Liver (tissue), 9 donors: ENCODE data around the gene NDUFS3. TPM values are rescaled to one million over a fixed set of nuclear protein-coding genes. Genes with fewer than 3 reads are reported as not detected.

Experiments
- DNase-seq: peaks from one replicate; pipeline ENCODE4 v3.0.0-alpha.2; 2017; ENCODE audit warnings: low spot score
- H3K27ac ChIP-seq, 2 donors: one replicate each; pipeline ENCODE4 v1.7.0; 2013; ENCODE audit warnings: inconsistent platforms in 2 of 2, low read length in 2 of 2, control low read depth in 1 of 2, low read depth in 1 of 2, mild to moderate bottlenecking in 1 of 2
- H3K27me3 ChIP-seq, 4 donors: one replicate each; pipeline versions ENCODE4 v1.6.1 to v1.7.0; 2013; ENCODE audit warnings: low read length in 3 of 4, inconsistent platforms in 1 of 4, mild to moderate bottlenecking in 1 of 4, moderate library complexity in 1 of 4; ENCODE audit not compliant: control insufficient read depth in 4 of 4, insufficient read depth in 4 of 4
- H3K36me3 ChIP-seq, 4 donors: one replicate each; pipeline versions ENCODE4 v1.6.1 to v1.7.0; 2013; ENCODE audit warnings: low read length in 3 of 4, mild to moderate bottlenecking in 3 of 4, low read depth in 1 of 4, moderate library complexity in 1 of 4; ENCODE audit not compliant: control insufficient read depth in 4 of 4, insufficient read depth in 3 of 4
- H3K4me1 ChIP-seq, 4 donors: one replicate each; pipeline versions ENCODE4 v1.6.1 to v1.7.0; 2013; ENCODE audit warnings: low read length in 3 of 4, mild to moderate bottlenecking in 3 of 4, moderate library complexity in 1 of 4; ENCODE audit not compliant: control insufficient read depth in 4 of 4, insufficient read depth in 4 of 4
- H3K4me3 ChIP-seq, 3 donors: one replicate each; pipeline versions ENCODE4 v1.6.1 to v1.7.0; 2013; ENCODE audit warnings: low read length in 3 of 3, control low read depth in 1 of 3, low read depth in 1 of 3, mild to moderate bottlenecking in 1 of 3
- H3K9ac ChIP-seq, 2 donors: one replicate each; pipeline ENCODE4 v1.7.0; 2013; ENCODE audit warnings: low read length in 2 of 2, mild to moderate bottlenecking in 2 of 2, moderate library complexity in 2 of 2, control low read depth in 1 of 2, low read depth in 1 of 2
- H3K9me3 ChIP-seq, 4 donors: one replicate each; pipeline versions ENCODE4 v1.6.1 to v1.7.0; 2013; ENCODE audit warnings: low read length in 3 of 4; ENCODE audit not compliant: control insufficient read depth in 4 of 4
- EGR1 ChIP-seq, 2 donors: IDR thresholded peaks; 2 replicates each; pipeline ENCODE4 v1.6.1; 2016 to 2018; ENCODE audit warnings: antibody characterized with exemption in 2 of 2, low read depth in 2 of 2
- FOXA1 ChIP-seq: IDR thresholded peaks from 2 replicates; pipeline ENCODE4 v1.6.1; 2016; ENCODE audit warnings: antibody characterized with exemption
- FOXA2 ChIP-seq: IDR thresholded peaks from 2 replicates; pipeline ENCODE4 v1.6.1; 2016; ENCODE audit warnings: antibody characterized with exemption
- GABPA ChIP-seq, 2 donors: IDR thresholded peaks in 1 of 2; conservative IDR thresholded peaks in 1 of 2; 2 replicates each; pipeline ENCODE4 v1.6.1; 2016; ENCODE audit warnings: antibody characterized with exemption in 2 of 2, mild to moderate bottlenecking in 1 of 2, moderate library complexity in 1 of 2
- HNF4A ChIP-seq, 2 donors: conservative IDR thresholded peaks; 2 replicates each; pipeline ENCODE4 v1.6.1; 2016; ENCODE audit warnings: antibody characterized with exemption in 2 of 2, mild to moderate bottlenecking in 2 of 2
- NR2F2 ChIP-seq: IDR thresholded peaks from 2 replicates; pipeline ENCODE4 v1.6.1; 2016; ENCODE audit warnings: antibody characterized with exemption
- RAD21 ChIP-seq, 2 donors: IDR thresholded peaks; 2 replicates each; pipeline ENCODE4 v1.6.1; 2016; ENCODE audit warnings: antibody characterized with exemption in 2 of 2, mild to moderate bottlenecking in 2 of 2
- REST ChIP-seq: IDR thresholded peaks from 2 replicates; pipeline ENCODE4 v1.6.1; 2016; ENCODE audit warnings: antibody characterized with exemption, mild to moderate bottlenecking
- RXRA ChIP-seq, 2 donors: IDR thresholded peaks; 2 replicates each; pipeline ENCODE4 v1.6.1; 2017 to 2018; ENCODE audit warnings: antibody characterized with exemption in 2 of 2, mild to moderate bottlenecking in 1 of 2
- SP1 ChIP-seq: IDR thresholded peaks from 2 replicates; pipeline ENCODE4 v1.6.1; 2018; ENCODE audit warnings: antibody characterized with exemption, mild to moderate bottlenecking
- TAF1 ChIP-seq: conservative IDR thresholded peaks from 2 replicates; pipeline ENCODE4 v1.6.1; 2016; ENCODE audit warnings: antibody characterized with exemption, mild to moderate bottlenecking
- YY1 ChIP-seq: IDR thresholded peaks from 2 replicates; pipeline ENCODE4 v1.6.1; 2016; ENCODE audit warnings: antibody characterized with exemption, mild to moderate bottlenecking
- WGBS: extraction: QIAGEN DNeasy Blood & Tissue Kit; methylation state at CpG from one replicate; pipeline ENCODE4 v1.1.7; 2013; 5-methylcytosine and 5-hydroxymethylcytosine counted together
- polyA plus RNA-seq, 2 donors: library from polyadenylated mRNA; stranded (reverse) in 1 of 2; unstranded in 1 of 2; fragments of 200-250 nt in 1 of 2; fragments of >200 nt in 1 of 2; fragmentation: Nextera tagmentation in 1 of 2; extraction: Ambion mirVana in 1 of 2; gene quantifications; one replicate each; pipeline versions ENCODE4 v1.2.1 to v1.2.3, GENCODE V29; 2013 to 2015
- total RNA-seq, 2 donors: library from RNA; depleted of rRNA; stranded (reverse); fragments of >200 nt; gene quantifications; one replicate each; pipeline ENCODE4 v1.2.3, GENCODE V29; 2014
- TF ChIP-seq, protein P1 (sequence below): IDR thresholded peaks from 2 replicates; pipeline ENCODE4 v1.6.1; 2016; ENCODE audit warnings: antibody characterized with exemption
- TF ChIP-seq, protein P2 (sequence below): IDR thresholded peaks from 2 replicates; pipeline ENCODE4 v1.6.1; 2016; ENCODE audit warnings: antibody characterized with exemption
- TF ChIP-seq, protein P3 (sequence below): fragments of 150-350 bp; IDR thresholded peaks from 2 replicates; pipeline ENCODE4 v1.5.1; 2017; ENCODE audit warnings: improper control_type of control experiment, low read depth, low read length; ENCODE audit not compliant: missing input control
- TF ChIP-seq, protein P4 (sequence below): IDR thresholded peaks from 2 replicates; pipeline ENCODE4 v1.6.1; 2016; ENCODE audit warnings: antibody characterized with exemption
- donor health status: healthy.
- donor health status: healthy.
- donor health status: healthy.
- donor health status: healthy.
- donor health status: healthy.

The NDUFS3 gene
- total and polyA plus RNA-seq, 4 donors: 43.8 to 101 (median 67.8) TPM

- Histone ChIP-seq H3K27ac (no peak overlapping the region), H3K36me3 (no peaks in the 10 kb centered on the region), H3K27me3 (peaks cover 0 to 7% (median 2%) of the 10 kb centered on the region in 4 donors), H3K9me3 (peaks cover 0 to 7% (median 1%) of the 10 kb centered on the region in 4 donors), H3K9ac (no peak overlapping the region), H3K4me3 (no peak overlapping the region), H3K4me1 (peaks cover 0 to 6% (median 2%) of the 10 kb centered on the region in 4 donors)
- no peak for DNase-seq
- WGBS: 50% methylated on average over 7 of the region's 7 CpGs
- TF ChIP-seq EGR1 (IDR thresholded peaks at IDR 0.05; ENCODE audit: low read depth in 2 of 2) (no peak), TAF1 (no peak), RAD21 (IDR thresholded peaks at IDR 0.05) (no peak), SP1 (no peak), NR2F2 (no peak), FOXA2 (no peak), YY1 (no peak), GABPA (IDR thresholded peaks at IDR 0.05 in 1 of 2, conservative IDR thresholded peaks at IDR 0.05 in 1 of 2) (no peak), REST (no peak), HNF4A (conservative IDR thresholded peaks at IDR 0.05) (no peak), FOXA1 (no peak)
- TF ChIP-seq, protein P1, sequence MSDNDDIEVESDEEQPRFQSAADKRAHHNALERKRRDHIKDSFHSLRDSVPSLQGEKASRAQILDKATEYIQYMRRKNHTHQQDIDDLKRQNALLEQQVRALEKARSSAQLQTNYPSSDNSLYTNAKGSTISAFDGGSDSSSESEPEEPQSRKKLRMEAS: no peak
- TF ChIP-seq, protein P2, sequence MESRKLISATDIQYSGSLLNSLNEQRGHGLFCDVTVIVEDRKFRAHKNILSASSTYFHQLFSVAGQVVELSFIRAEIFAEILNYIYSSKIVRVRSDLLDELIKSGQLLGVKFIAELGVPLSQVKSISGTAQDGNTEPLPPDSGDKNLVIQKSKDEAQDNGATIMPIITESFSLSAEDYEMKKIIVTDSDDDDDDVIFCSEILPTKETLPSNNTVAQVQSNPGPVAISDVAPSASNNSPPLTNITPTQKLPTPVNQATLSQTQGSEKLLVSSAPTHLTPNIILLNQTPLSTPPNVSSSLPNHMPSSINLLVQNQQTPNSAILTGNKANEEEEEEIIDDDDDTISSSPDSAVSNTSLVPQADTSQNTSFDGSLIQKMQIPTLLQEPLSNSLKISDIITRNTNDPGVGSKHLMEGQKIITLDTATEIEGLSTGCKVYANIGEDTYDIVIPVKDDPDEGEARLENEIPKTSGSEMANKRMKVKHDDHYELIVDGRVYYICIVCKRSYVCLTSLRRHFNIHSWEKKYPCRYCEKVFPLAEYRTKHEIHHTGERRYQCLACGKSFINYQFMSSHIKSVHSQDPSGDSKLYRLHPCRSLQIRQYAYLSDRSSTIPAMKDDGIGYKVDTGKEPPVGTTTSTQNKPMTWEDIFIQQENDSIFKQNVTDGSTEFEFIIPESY: no peak
- TF ChIP-seq, protein P3, sequence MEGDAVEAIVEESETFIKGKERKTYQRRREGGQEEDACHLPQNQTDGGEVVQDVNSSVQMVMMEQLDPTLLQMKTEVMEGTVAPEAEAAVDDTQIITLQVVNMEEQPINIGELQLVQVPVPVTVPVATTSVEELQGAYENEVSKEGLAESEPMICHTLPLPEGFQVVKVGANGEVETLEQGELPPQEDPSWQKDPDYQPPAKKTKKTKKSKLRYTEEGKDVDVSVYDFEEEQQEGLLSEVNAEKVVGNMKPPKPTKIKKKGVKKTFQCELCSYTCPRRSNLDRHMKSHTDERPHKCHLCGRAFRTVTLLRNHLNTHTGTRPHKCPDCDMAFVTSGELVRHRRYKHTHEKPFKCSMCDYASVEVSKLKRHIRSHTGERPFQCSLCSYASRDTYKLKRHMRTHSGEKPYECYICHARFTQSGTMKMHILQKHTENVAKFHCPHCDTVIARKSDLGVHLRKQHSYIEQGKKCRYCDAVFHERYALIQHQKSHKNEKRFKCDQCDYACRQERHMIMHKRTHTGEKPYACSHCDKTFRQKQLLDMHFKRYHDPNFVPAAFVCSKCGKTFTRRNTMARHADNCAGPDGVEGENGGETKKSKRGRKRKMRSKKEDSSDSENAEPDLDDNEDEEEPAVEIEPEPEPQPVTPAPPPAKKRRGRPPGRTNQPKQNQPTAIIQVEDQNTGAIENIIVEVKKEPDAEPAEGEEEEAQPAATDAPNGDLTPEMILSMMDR: no peak
- TF ChIP-seq, protein P4, sequence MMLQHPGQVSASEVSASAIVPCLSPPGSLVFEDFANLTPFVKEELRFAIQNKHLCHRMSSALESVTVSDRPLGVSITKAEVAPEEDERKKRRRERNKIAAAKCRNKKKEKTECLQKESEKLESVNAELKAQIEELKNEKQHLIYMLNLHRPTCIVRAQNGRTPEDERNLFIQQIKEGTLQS: no peak
Observed at GRCh38 chr11:47591764-47592163, 12.9 kb downstream of the NDUFS3 start.

- TF ChIP-seq RXRA (IDR thresholded peaks at IDR 0.05): no peak
- peaks cover 0 to 7% (median 1%) of the 10 kb centered on the region in 4 donors for H3K9me3 ChIP-seq
- no peak overlapping the region for H3K27ac ChIP-seq
- WGBS: 75% methylated on average over 4 of the region's 4 CpGs
- H3K9ac ChIP-seq: no peak overlapping the region
- H3K36me3 ChIP-seq: no peaks in the 10 kb centered on the region
- no peak overlapping the region for H3K4me3 ChIP-seq
- DNase-seq: no peak
- peaks cover 0 to 6% (median 2%) of the 10 kb centered on the region in 4 donors for H3K4me1 ChIP-seq
- peaks cover 0 to 7% (median 2%) of the 10 kb centered on the region in 4 donors for H3K27me3 ChIP-seq
Observed at GRCh38 chr11:47592251-47592650, 13.4 kb downstream of the NDUFS3 start.
